Keratinocyte (primary cell): ENCODE data around the gene GALNT2. TPM values are rescaled to one million over a fixed set of nuclear protein-coding genes. Genes with fewer than 3 reads are reported as not detected.

ENCODE experiments used
- DNase-seq: peaks from one replicate; pipeline ENCODE4 v3.0.0-alpha.2; 2011; ENCODE audit warnings: low read depth, missing footprints, low spot score
- FAIRE-seq: peaks from 2 replicates; lab custom pipeline; 2011; peaks lifted over from hg19 to GRCh38; lab: Jason Lieb, UNC
- H2AFZ ChIP-seq: 2 replicates; pipeline ENCODE4 v1.6.0; 2012; ENCODE audit warnings: low read length, control low read depth, inconsistent platforms; ENCODE audit not compliant: control insufficient read depth
- H3K27ac ChIP-seq: 2 replicates; pipeline ENCODE4 v1.5.1; 2011; ENCODE audit warnings: low read length; ENCODE audit not compliant: control insufficient read depth, insufficient read depth
- H3K27me3 ChIP-seq: 3 replicates; pipeline ENCODE4 v1.6.0; 2011; ENCODE audit warnings: low read length; ENCODE audit not compliant: control insufficient read depth, insufficient read depth; ENCODE audit errors: extremely low read depth
- H3K36me3 ChIP-seq, 2 experiments: 2 replicates in 1 of 2; 3 replicates in 1 of 2; pipeline ENCODE4 v1.5.1; 2011; ENCODE audit warnings: low read length in 2 of 2, mild to moderate bottlenecking in 1 of 2; ENCODE audit not compliant: control insufficient read depth in 2 of 2, insufficient read depth in 2 of 2; ENCODE audit errors: extremely low read depth in 1 of 2
- H3K4me1 ChIP-seq: 3 replicates; pipeline ENCODE4 v1.5.1; 2011; ENCODE audit warnings: low read length; ENCODE audit not compliant: control insufficient read depth, insufficient read depth; ENCODE audit errors: extremely low read depth
- H3K4me2 ChIP-seq: 3 replicates; pipeline ENCODE4 v1.6.0; 2011; ENCODE audit warnings: low read depth, low read length; ENCODE audit not compliant: control insufficient read depth, insufficient read depth; ENCODE audit errors: extremely low read depth
- H3K4me3 ChIP-seq, 3 experiments: fragments of 200-600 bp in 1 of 3; sonication (generic) in 1 of 3; 2 replicates in 2 of 3; 3 replicates in 1 of 3; pipeline ENCODE4 v1.5.1; 2011 to 2016; ENCODE audit warnings: low read length in 3 of 3, mild to moderate bottlenecking in 3 of 3, control low read depth in 2 of 3, inconsistent platforms in 1 of 3, low read depth in 1 of 3, mixed read lengths in 1 of 3, mixed run types in 1 of 3, moderate library complexity in 1 of 3; ENCODE audit not compliant: control insufficient read depth in 2 of 3, insufficient read depth in 2 of 3; ENCODE audit errors: extremely low read depth in 1 of 3
- H3K79me2 ChIP-seq: 2 replicates; pipeline ENCODE4 v1.6.0; 2012; ENCODE audit warnings: low read length; ENCODE audit not compliant: control insufficient read depth, insufficient read depth
- H3K9ac ChIP-seq: 3 replicates; pipeline ENCODE4 v1.6.0; 2011; ENCODE audit warnings: low read length; ENCODE audit not compliant: control insufficient read depth, insufficient read depth; ENCODE audit errors: extremely low read depth
- H3K9me1 ChIP-seq: 3 replicates; pipeline ENCODE4 v1.6.0; 2011; ENCODE audit warnings: low read length; ENCODE audit not compliant: control insufficient read depth, insufficient read depth; ENCODE audit errors: extremely low read depth
- H3K9me3 ChIP-seq: 2 replicates; pipeline ENCODE4 v1.5.1; 2012; ENCODE audit warnings: low read depth, low read length; ENCODE audit not compliant: control insufficient read depth
- H4K20me1 ChIP-seq: 3 replicates; pipeline ENCODE4 v1.6.0; 2011; ENCODE audit warnings: low read length; ENCODE audit not compliant: control insufficient read depth, insufficient read depth; ENCODE audit errors: extremely low read depth
- CTCF ChIP-seq, 3 experiments: IDR thresholded peaks in 1 of 3; conservative IDR thresholded peaks in 1 of 3; optimal IDR thresholded peaks in 1 of 3; 2 replicates in 2 of 3; 3 replicates in 1 of 3; pipeline versions ENCODE3 to v1.5.1; 2011; ENCODE audit warnings: low read length in 3 of 3, mild to moderate bottlenecking in 3 of 3, moderate library complexity in 2 of 3, control low read depth in 1 of 3, inconsistent platforms in 1 of 3; ENCODE audit not compliant: insufficient read depth in 2 of 3; ENCODE audit errors: extremely low read depth in 1 of 3
- EZH2 ChIP-seq: IDR thresholded peaks from one replicate; pipeline ENCODE4 v1.6.1; 2012; ENCODE audit warnings: inconsistent platforms, mild to moderate bottlenecking, low read length, moderate library complexity
- dilution Hi-C: fragments of 300-500 bp; cut with MboI; formaldehyde crosslinking; loops from one replicate; pipeline ENCODE4 v1.7.0; 2020; ENCODE audit warnings: low sequenced_read_pairs; ENCODE audit not compliant: extremely low pct_ligation_motif_present
- polyA plus RNA-seq, 5 experiments: library from polyadenylated mRNA; depleted of rRNA in 3 of 5; stranded (reverse) in 3 of 5; stranded (forward) in 1 of 5; unstranded in 1 of 5; fragments of >200 nt; gene quantifications; 1 replicate in 1 of 5; 2 replicates in 3 of 5; 3 replicates in 1 of 5; pipeline versions ENCODE4 v1.2.1 to v1.2.3, GENCODE V29; 2011 to 2012; ENCODE audit warnings: missing spikeins in 2 of 5, low read depth in 1 of 5, low replicate concordance in 1 of 5

Gene GALNT2
- polyA plus RNA-seq, 1 donor (not counting 4 experiments of a cell fraction or from before 2014, with no cell fraction given) = 61.7 TPM

GRCh38 chr1:230081751-230082150 lies 14.7 kb downstream of the GALNT2 start:
- FAIRE-seq = no peak
- dilution Hi-C loops = no loop called here

GRCh38 chr1:230082211-230082610 lies 15.2 kb downstream of the GALNT2 start:
- dilution Hi-C loops = no loop called here
- H3K4me3 ChIP-seq = no peak overlapping the region
- H2AFZ ChIP-seq = no peak overlapping the region

More at GRCh38 chr1:230081751-230082150, 14.7 kb downstream of the GALNT2 start:
- Histone ChIP-seq H3K36me3 (peaks cover 1 to 3% of the 10 kb centered on the region in 2 experiments), H3K27me3 (no peaks in the 10 kb centered on the region), H4K20me1 (no peaks in the 10 kb centered on the region), H3K27ac (no peak overlapping the region), H3K9me1 (peaks cover 2% of the 10 kb centered on the region), H2AFZ (no peak overlapping the region), H3K4me1 (peaks cover 46% of the 10 kb centered on the region), H3K79me2 (peaks cover 82% of the 10 kb centered on the region), H3K9me3 (peaks cover 8% of the 10 kb centered on the region), H3K9ac (no peak overlapping the region), H3K4me2 (no peak overlapping the region), H3K4me3 (no peak overlapping the region)
- DNase-seq = no peak
- TF ChIP-seq EZH2 = no peak
- no peak for TF ChIP-seq CTCF (optimal IDR thresholded peaks at IDR 0.05 in 1 of 3, IDR thresholded peaks at IDR 0.05 in 1 of 3, conservative IDR thresholded peaks at IDR 0.05 in 1 of 3; ENCODE audit: extremely low read depth in 1 of 3, insufficient read depth in 2 of 3, low read length in 3 of 3)

More at GRCh38 chr1:230082211-230082610, 15.2 kb downstream of the GALNT2 start:
- no peak for TF ChIP-seq EZH2
- TF ChIP-seq CTCF (optimal IDR thresholded peaks at IDR 0.05 in 1 of 3, IDR thresholded peaks at IDR 0.05 in 1 of 3, conservative IDR thresholded peaks at IDR 0.05 in 1 of 3; ENCODE audit: extremely low read depth in 1 of 3, insufficient read depth in 2 of 3, low read length in 3 of 3) = no peak
- Histone ChIP-seq H3K27me3 (no peaks in the 10 kb centered on the region), H3K4me1 (peaks cover 46% of the 10 kb centered on the region), H3K4me2 (no peak overlapping the region), H4K20me1 (no peaks in the 10 kb centered on the region), H3K9ac (no peak overlapping the region), H3K79me2 (peaks cover 82% of the 10 kb centered on the region), H3K27ac (no peak overlapping the region), H3K9me1 (peaks cover 2% of the 10 kb centered on the region), H3K36me3 (peaks cover 1 to 3% of the 10 kb centered on the region in 2 experiments), H3K9me3 (peaks cover 8% of the 10 kb centered on the region)
- DNase-seq = no peak
- FAIRE-seq = no peak
